GM12878 (cell line): Measurements from ENCODE around the gene HNRNPR. TPM values are rescaled to one million over a fixed set of nuclear protein-coding genes. Genes with fewer than 3 reads are reported as not detected.

Experiments
- ATAC-seq: fragments of 200-7000 bp; cut with Tn5 transposase; 3 replicates; pipeline ENCODE4 v1.9.1; 2020; ENCODE audit warnings: mild to moderate bottlenecking, moderate library complexity
- BruUV-seq: library from RNA; stranded (reverse); fragments of 400-500 nt; replicated peaks from 2 replicates; lab custom pipeline; 2021; lab: Mats Ljungman, UMichigan
- CTCF ChIA-PET: fragments of 300-600 bp; sonication (Branson Sonifier 250); formaldehyde crosslinking; extraction: SDS; loops from one replicate; lab custom pipeline; 2021; ENCODE audit warnings: inconsistent platforms; lab: Yijun Ruan, JAX
- POLR2A ChIA-PET: fragments of 350-600 bp; formaldehyde crosslinking; extraction: SDS; loops from one replicate; lab custom pipeline; 2021; ENCODE audit warnings: inconsistent platforms; lab: Charles Lee
- RAD21 ChIA-PET: fragments of 300-600 bp; sonication (Branson Sonifier 250); formaldehyde crosslinking; loops from one replicate; lab custom pipeline; 2023; ENCODE audit warnings: antibody characterized with exemption; ENCODE audit not compliant: unreplicated experiment; lab: Charles Lee
- SMC1A ChIA-PET: fragments of 300-600 bp; sonication (Branson Sonifier 250); formaldehyde crosslinking; loops from one replicate; lab custom pipeline; 2023; ENCODE audit not compliant: unreplicated experiment, uncharacterized antibody; lab: Charles Lee
- DNase-seq: peaks from one replicate; pipeline ENCODE4 v3.0.0-alpha.2; 2011; ENCODE audit warnings: low read depth, low spot score
- FAIRE-seq: peaks from 3 replicates; lab custom pipeline; 2011; peaks lifted over from hg19 to GRCh38; lab: Jason Lieb, UNC
- H2AFZ ChIP-seq: 2 replicates; pipeline ENCODE4 v1.6.0; 2011; ENCODE audit warnings: low read depth, low read length, control low read depth; ENCODE audit not compliant: control insufficient read depth
- H3K27ac ChIP-seq: 2 replicates; pipeline ENCODE4 v1.5.1; 2011; ENCODE audit warnings: control low read depth; ENCODE audit not compliant: control insufficient read depth, insufficient read depth
- H3K27me3 ChIP-seq, 2 experiments: replicated peaks in 1 of 2; 2 replicates each; pipeline versions ENCODE4 v1.6.0 to v1.6.1; 2011; ENCODE audit warnings: low read length in 1 of 2; ENCODE audit not compliant: control insufficient read depth in 2 of 2, insufficient read depth in 2 of 2
- H3K36me3 ChIP-seq, 2 experiments: 2 replicates each; pipeline ENCODE4 v1.5.1; 2011; ENCODE audit warnings: low read length in 1 of 2; ENCODE audit not compliant: control insufficient read depth in 2 of 2, insufficient read depth in 2 of 2
- H3K4me1 ChIP-seq: 2 replicates; pipeline ENCODE4 v1.6.1; 2011; ENCODE audit warnings: mild to moderate bottlenecking, low read length, moderate library complexity, mixed read lengths; ENCODE audit not compliant: control insufficient read depth, insufficient read depth
- H3K4me2 ChIP-seq: 2 replicates; pipeline ENCODE4 v1.6.0; 2011; ENCODE audit warnings: control low read depth; ENCODE audit not compliant: control insufficient read depth, insufficient read depth
- H3K4me3 ChIP-seq: fragments of 200-600 bp; sonication (generic); 2 replicates; pipeline ENCODE4 v1.5.1; 2016
- H3K79me2 ChIP-seq: 2 replicates; pipeline ENCODE4 v1.6.0; 2011; ENCODE audit warnings: low read length; ENCODE audit not compliant: control insufficient read depth, insufficient read depth
- H3K9ac ChIP-seq: 2 replicates; pipeline ENCODE4 v1.8.0; 2011; ENCODE audit warnings: low read length, control low read depth, mixed read lengths; ENCODE audit not compliant: control insufficient read depth, insufficient read depth
- H3K9me3 ChIP-seq: replicated peaks from 3 replicates; pipeline ENCODE4 v1.5.1; 2011; ENCODE audit warnings: mild to moderate bottlenecking, low read length; ENCODE audit not compliant: control insufficient read depth, insufficient read depth
- H4K20me1 ChIP-seq: 2 replicates; pipeline ENCODE4 v1.6.0; 2011; ENCODE audit not compliant: control insufficient read depth, insufficient read depth
- CEBPB ChIP-seq, 2 experiments: fragments of 150-350 bp in 1 of 2; IDR thresholded peaks; 2 replicates each; pipeline ENCODE4 v1.6.1; 2012 to 2014; ENCODE audit warnings: low read depth in 2 of 2, low read length in 2 of 2, borderline replicate concordance in 1 of 2, inconsistent platforms in 1 of 2
- CHD2 ChIP-seq: IDR thresholded peaks from 2 replicates; pipeline ENCODE4 v1.6.1; 2011; ENCODE audit warnings: low read depth, low read length, improper control_type of control experiment, borderline replicate concordance
- EED ChIP-seq: sonication (generic); IDR thresholded peaks from 2 replicates; pipeline ENCODE4 v1.6.1; 2016; ENCODE audit warnings: antibody characterized with exemption, low read depth
- HSF1 ChIP-seq: fragments of 150-350 bp; IDR thresholded peaks from 2 replicates; pipeline ENCODE4 v1.6.1; 2014; ENCODE audit warnings: mild to moderate bottlenecking, low read depth, low read length
- LARP7 ChIP-seq: fragments of 450-650 bp; IDR thresholded peaks from 2 replicates; pipeline ENCODE4 v1.6.1; 2017; ENCODE audit warnings: mild to moderate bottlenecking
- MXI1 ChIP-seq: fragments of 150-350 bp; IDR thresholded peaks from 2 replicates; pipeline ENCODE4 v1.6.1; 2011; ENCODE audit warnings: low read depth, mild to moderate bottlenecking, inconsistent platforms, low read length, improper control_type of control experiment
- NR2C2 ChIP-seq: IDR thresholded peaks from 2 replicates; pipeline ENCODE4 v1.6.1; 2011; ENCODE audit warnings: borderline replicate concordance, low read depth; ENCODE audit not compliant: control insufficient read depth, insufficient read length
- PKNOX1 ChIP-seq: fragments of 450-650 bp; IDR thresholded peaks from 2 replicates; pipeline ENCODE4 v1.6.1; 2016; ENCODE audit warnings: mild to moderate bottlenecking
- POLR2A ChIP-seq: IDR thresholded peaks from 2 replicates; pipeline ENCODE4 v1.6.1; 2011; ENCODE audit warnings: low read depth, mild to moderate bottlenecking, low read length
- POU2F2 ChIP-seq: IDR thresholded peaks from 3 replicates; pipeline ENCODE4 v1.6.1; 2011; ENCODE audit warnings: low read depth, mild to moderate bottlenecking, low read length, borderline replicate concordance
- SIN3A ChIP-seq: IDR thresholded peaks from 2 replicates; pipeline ENCODE4 v1.6.1; 2012; ENCODE audit warnings: low read depth, low read length, improper control_type of control experiment
- TBL1XR1 ChIP-seq: IDR thresholded peaks from 2 replicates; pipeline ENCODE4 v1.6.1; 2012; ENCODE audit warnings: low read depth, low read length, improper control_type of control experiment
- WRNIP1 ChIP-seq: IDR thresholded peaks from 2 replicates; pipeline ENCODE4 v1.6.1; 2011; ENCODE audit warnings: low read depth, low read length, improper control_type of control experiment, borderline replicate concordance
- ZNF217 ChIP-seq: fragments of 450-650 bp; IDR thresholded peaks from 2 replicates; pipeline ENCODE4 v1.6.1; 2017; ENCODE audit warnings: antibody characterized with exemption, mild to moderate bottlenecking
- ZNF592 ChIP-seq: fragments of 450-650 bp; IDR thresholded peaks from 2 replicates; pipeline ENCODE4 v1.6.1; 2017; ENCODE audit warnings: mild to moderate bottlenecking, moderate library complexity
- WGBS: methylation state at CpG from one replicate; pipeline ENCODE4 v1.1.6; 2016; ENCODE audit warnings: low lambda C conversion rate; ENCODE audit not compliant: insufficient replicate concordance, insufficient coverage; ENCODE audit errors: missing lambda C conversion rate; 5-methylcytosine and 5-hydroxymethylcytosine counted together
- in situ Hi-C: fragments of 300-500 bp; cut with MboI; formaldehyde crosslinking; loops from 9 replicates; pipeline ENCODE4 v1.14.3; 2018; ENCODE audit warnings: mixed read lengths
- intact Hi-C: fragments of 100-400 bp; cut with micrococcal nuclease; formaldehyde crosslinking; loops from one replicate; pipeline ENCODE4 v1.14.2; 2022; ENCODE audit not compliant: unreplicated experiment
- polyA plus RNA-seq, 11 experiments: library from polyadenylated mRNA; depleted of rRNA in 4 of 11; unstranded in 6 of 11; stranded (reverse) in 5 of 11; fragments of >200 nt; fragmentation: Nextera tagmentation in 4 of 11; fragmentation: Illumina TruSeq in 1 of 11; extraction: Ambion mirVana in 4 of 11; extraction: Trizol in 1 of 11; gene quantifications; 1 replicate in 1 of 11; 2 replicates in 10 of 11; pipeline versions ENCODE4 v1.2.1 to v1.2.3, GENCODE V29; 2011 to 2016; ENCODE audit warnings: inconsistent platforms in 2 of 11, missing spikeins in 2 of 11, low read depth in 1 of 11
- total RNA-seq, 4 experiments: library from RNA; depleted of rRNA in 3 of 4; stranded (reverse); fragments of >200 nt in 3 of 4; fragmentation: Illumina TruSeq in 1 of 4; extraction: Trizol in 1 of 4; gene quantifications; 2 replicates each; pipeline versions ENCODE4 v1.2.1 to v1.2.3, GENCODE V29; 2013 to 2021

HNRNPR gene
- total and polyA plus RNA-seq, 10 of the 15 experiments (the other 5 are each of a cell fraction or from before 2014, with no cell fraction given): 80.5 to 280 (median 218) TPM

- TF ChIP-seq HSF1 (no peak), WRNIP1 (no peak), PKNOX1 (no peak), TBL1XR1 (no peak)
Measured at GRCh38 chr1:23354245-23354644, 10.2 kb upstream of the HNRNPR start (continued).

- no peak overlapping the region for H3K9ac ChIP-seq
- intact Hi-C loops (no loop called here), in situ Hi-C loops (no loop called here)
- ATAC-seq (no peak), DNase-seq (no peak), FAIRE-seq (no peak)
- H3K79me2 ChIP-seq: no peaks in the 10 kb centered on the region
- no peaks in the 10 kb centered on the region for H4K20me1 ChIP-seq
- WGBS: 31% methylated on average over 1 of the region's 1 CpG
- no peak overlapping the region for H3K27ac ChIP-seq
- RAD21 ChIA-PET: no interaction called here
- H3K9me3 ChIP-seq: no peaks in the 10 kb centered on the region
- no peaks in the 10 kb centered on the region for H3K4me1 ChIP-seq
- H3K36me3 ChIP-seq: no peaks in the 10 kb centered on the region
- CTCF ChIA-PET: interaction anchor here (1.4 kb wide), 1 partner anchor 51 kb away, joined by 4 read pairs; no protein-coding TSS in a partner anchor
- H3K4me2 ChIP-seq: no peak overlapping the region
- POLR2A ChIA-PET: no interaction called here
- no TSS peak for BruUV-seq
- SMC1A ChIA-PET: no interaction called here
- no peaks in the 10 kb centered on the region for H3K27me3 ChIP-seq
- no peak overlapping the region for H3K4me3 ChIP-seq
- H2AFZ ChIP-seq: no peak overlapping the region
- TF ChIP-seq PKNOX1 (no peak), CHD2 (no peak), POU2F2 (no peak), SIN3A (no peak), NR2C2 (no peak), ZNF217 (no peak), POLR2A (no peak), EED (no peak), CEBPB (IDR thresholded peaks at IDR 0.05; ENCODE audit: borderline replicate concordance in 1 of 2, low read depth in 2 of 2, low read length in 2 of 2) (no peak), LARP7 (no peak), ZNF592 (no peak), MXI1 (no peak)
Measured at GRCh38 chr1:23352096-23352695, 8.1 kb upstream of the HNRNPR start.
